Esophagus squamous epithelium (tissue), 5 donors: ENCODE measurements around the gene AP1G2. TPM values are rescaled to one million over a fixed set of nuclear protein-coding genes. Genes with fewer than 3 reads are reported as not detected.

ENCODE experiments used
- DNase-seq: peaks from one replicate; lab custom pipeline; 2025; lab: John Stamatoyannopoulos, UW
- H3K27ac ChIP-seq, 4 donors: fragments of 200-600 bp; sonication (generic); one replicate each; pipeline ENCODE4 v1.5.1; 2016 to 2019; ENCODE audit warnings: mild to moderate bottlenecking in 1 of 4
- H3K27me3 ChIP-seq, 4 donors: fragments of 200-600 bp; sonication (generic); 1 replicate in 3 of 4; 2 replicates in 1 of 4; pipeline versions ENCODE4 v1.5.1 to v1.6.0; 2017 to 2021; ENCODE audit warnings: antibody characterized with exemption in 1 of 4
- H3K36me3 ChIP-seq, 3 donors: fragments of 200-600 bp; sonication (generic); one replicate each; pipeline ENCODE4 v1.5.1; 2016 to 2019
- H3K4me1 ChIP-seq, 3 donors: fragments of 200-600 bp; sonication (generic); one replicate each; pipeline ENCODE4 v1.5.1; 2017 to 2019
- H3K4me3 ChIP-seq, 4 donors: fragments of 200-600 bp; sonication (generic); 1 replicate in 3 of 4; 2 replicates in 1 of 4; pipeline ENCODE4 v1.5.1; 2016 to 2019; ENCODE audit warnings: mild to moderate bottlenecking in 2 of 4, moderate library complexity in 1 of 4
- H3K9me3 ChIP-seq, 3 donors: fragments of 200-600 bp; sonication (generic); one replicate each; pipeline ENCODE4 v1.5.1; 2016 to 2019
- CTCF ChIP-seq, 6 experiments: fragments of 450-650 bp in 4 of 6; fragments of 200-600 bp in 2 of 6; sonication (generic) in 2 of 6; IDR thresholded peaks; one replicate each; pipeline ENCODE4 v1.5.1; 2016 to 2019; ENCODE audit warnings: antibody characterized with exemption in 6 of 6, mild to moderate bottlenecking in 4 of 6, moderate library complexity in 4 of 6
- POLR2A ChIP-seq, 4 donors: fragments of 450-650 bp; IDR thresholded peaks; one replicate each; pipeline ENCODE4 v1.6.1; 2017; ENCODE audit warnings: antibody characterized with exemption in 4 of 4, mild to moderate bottlenecking in 4 of 4, moderate library complexity in 3 of 4
- WGBS, 2 donors: methylation state at CpG; one replicate each; pipeline ENCODE4 v1.1.5; 2018; 5-methylcytosine and 5-hydroxymethylcytosine counted together
- intact Hi-C: fragments of 100-400 bp; cut with DNase I; formaldehyde crosslinking; loops from one replicate; pipeline ENCODE4 v1.15.0; 2022
- total RNA-seq, 4 donors: library from RNA; depleted of rRNA; stranded (reverse); fragments of >200 nt; gene quantifications; one replicate each; pipeline ENCODE4 v1.1.0, GENCODE V29; 2016
- donor health status: DM: yes; HTN: yes; CAD: no.

Gene AP1G2
- total RNA-seq, 4 donors from 2014 or later, result 58.0 to 116 (median 68.6) TPM

GRCh38 chr14:23565626-23566025 lies 2.0 kb downstream of the AP1G2 start:
- Histone ChIP-seq H3K36me3 (peaks cover 11 to 54% (median 12%) of the 10 kb centered on the region in 3 donors), H3K9me3 (no peaks in the 10 kb centered on the region), H3K27me3 (no peaks in the 10 kb centered on the region), H3K4me1 (peaks cover 8 to 40% (median 16%) of the 10 kb centered on the region in 3 donors), H3K27ac (no peak overlapping the region), H3K4me3 (no peak overlapping the region)
- TF ChIP-seq CTCF (IDR thresholded peaks at IDR 0.05) (no peak), POLR2A (IDR thresholded peaks at IDR 0.05) (no peak)
- WGBS, 2 donors, result 78 to 83% methylated on average over 2 to 4 of the region's 11 CpGs
- intact Hi-C loops, result no loop called here
- DNase-seq, result no peak

DNA sequence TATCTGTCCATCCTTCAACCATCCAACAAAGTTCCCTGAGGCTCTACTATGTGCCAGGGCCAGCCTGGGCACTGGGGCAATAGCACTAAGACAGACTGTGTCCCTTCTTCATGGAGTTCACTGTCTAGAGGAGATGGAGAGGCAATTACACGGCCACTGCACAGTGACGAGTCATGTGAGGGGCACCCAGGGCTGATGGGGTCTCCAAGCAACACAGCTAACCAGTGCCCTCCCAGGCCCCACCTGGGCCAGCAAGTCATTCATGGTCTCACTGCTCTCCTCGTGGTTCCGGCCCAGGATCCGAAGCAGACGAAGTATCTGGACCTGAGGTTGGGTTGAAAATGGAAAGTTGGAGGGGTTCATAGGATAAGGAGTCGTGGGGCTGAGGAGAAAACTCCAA lies 2.7 kb downstream of the AP1G2 start:
- Histone ChIP-seq H3K36me3 (peaks cover 11 to 62% (median 12%) of the 10 kb centered on the region in 3 donors), H3K27ac (no peak overlapping the region), H3K9me3 (no peaks in the 10 kb centered on the region), H3K4me3 (no peak overlapping the region), H3K27me3 (no peaks in the 10 kb centered on the region), H3K4me1 (peaks cover 8 to 40% (median 16%) of the 10 kb centered on the region in 3 donors)
- no peak for DNase-seq
- WGBS, 2 donors, result 79 to 83% methylated on average over 6 of the region's 7 CpGs
- intact Hi-C loops, result loop anchor here (5.0 kb wide), 1 partner anchor 83 kb away; no protein-coding TSS in a partner anchor
- TF ChIP-seq POLR2A (IDR thresholded peaks at IDR 0.05) (no peak), CTCF (IDR thresholded peaks at IDR 0.05) (no peak)

GRCh38 chr14:23564181-23564812 lies 3.3 kb downstream of the AP1G2 start:
- DNase-seq, result no peak
- Histone ChIP-seq H3K4me3 (no peak overlapping the region), H3K4me1 (peaks cover 8 to 34% (median 16%) of the 10 kb centered on the region in 3 donors), H3K27me3 (no peaks in the 10 kb centered on the region), H3K36me3 (peaks cover 11 to 68% (median 17%) of the 10 kb centered on the region in 3 donors), H3K27ac (no peak overlapping the region), H3K9me3 (no peaks in the 10 kb centered on the region)
- 89% methylated on average over 13 of the region's 13 CpGs for WGBS, 2 donors
- intact Hi-C loops, result loop anchor here (5.0 kb wide), 1 partner anchor 82 kb away; no protein-coding TSS in a partner anchor
- no peak for TF ChIP-seq CTCF (IDR thresholded peaks at IDR 0.05)
- no peak for TF ChIP-seq POLR2A (IDR thresholded peaks at IDR 0.05)

DNA sequence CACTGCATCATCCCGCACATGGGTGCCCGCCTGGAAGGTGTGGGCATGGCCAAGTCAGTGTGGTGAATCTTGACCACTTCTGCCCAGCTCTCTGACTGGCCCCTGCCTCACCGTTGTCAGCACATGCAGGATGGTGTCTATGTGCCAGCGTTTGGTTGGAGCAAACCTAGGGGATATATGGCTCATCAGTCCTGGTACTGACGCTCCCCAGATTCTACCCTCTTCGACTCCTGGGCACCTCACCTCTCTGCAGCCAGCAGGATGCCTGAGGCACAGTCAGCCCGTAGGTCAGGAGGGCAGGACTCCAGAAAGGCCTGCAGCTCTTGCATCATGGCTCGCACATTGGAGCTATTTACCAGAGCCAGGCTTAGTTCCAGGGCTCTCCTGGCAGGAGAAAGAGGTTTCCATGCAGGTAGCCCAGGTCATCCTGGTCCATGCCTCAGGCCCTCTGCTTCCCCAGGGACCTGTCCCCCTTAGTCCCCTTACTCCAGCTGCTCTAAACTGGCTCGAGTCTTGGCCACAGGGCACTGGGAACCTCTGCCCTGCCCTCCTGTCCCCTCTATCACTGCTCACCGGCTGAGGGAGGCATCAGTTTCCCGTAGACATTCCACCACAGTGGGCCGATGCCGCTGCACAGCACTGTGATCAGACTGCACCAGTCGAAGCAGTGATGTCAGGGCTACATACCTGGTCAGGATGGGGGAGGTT lies 4.0 kb downstream of the AP1G2 start:
- no peak for DNase-seq
- no peaks in the 10 kb centered on the region for H3K9me3 ChIP-seq
- H3K27ac ChIP-seq, result no peak overlapping the region
- no peaks in the 10 kb centered on the region for H3K27me3 ChIP-seq
- intact Hi-C loops, result loop anchor here (5.0 kb wide), 1 partner anchor 81 kb away; no protein-coding TSS in a partner anchor
- no peak for TF ChIP-seq CTCF (IDR thresholded peaks at IDR 0.05)
- peaks cover 11 to 74% (median 21%) of the 10 kb centered on the region in 3 donors for H3K36me3 ChIP-seq
- H3K4me3 ChIP-seq, result no peak overlapping the region
- H3K4me1 ChIP-seq, result peaks cover 8 to 27% (median 16%) of the 10 kb centered on the region in 3 donors
- 60 to 81% methylated on average over 3 to 7 of the region's 14 CpGs for WGBS, 2 donors
